Tibial nerve (tissue), 4 donors: ENCODE data around the gene FYB2. TPM values are rescaled to one million over a fixed set of nuclear protein-coding genes. Genes with fewer than 3 reads are reported as not detected.

Experiments used
- DNase-seq, 2 donors: peaks; one replicate each; pipeline ENCODE4 v3.0.0-alpha.2; 2019; ENCODE audit warnings: low spot score in 2 of 2
- H3K27ac ChIP-seq, 4 donors: fragments of 200-600 bp; sonication (generic) in 3 of 4; one replicate each; pipeline ENCODE4 v1.5.1; 2017 to 2019; ENCODE audit warnings: mild to moderate bottlenecking in 1 of 4
- H3K27me3 ChIP-seq, 2 donors: fragments of 200-600 bp; sonication (generic) in 1 of 2; one replicate each; pipeline versions ENCODE4 v1.5.1 to v1.6.0; 2017 to 2019
- H3K36me3 ChIP-seq, 3 donors: fragments of 200-600 bp; sonication (generic); one replicate each; pipeline ENCODE4 v1.5.1; 2018 to 2019
- H3K4me1 ChIP-seq, 4 donors: fragments of 200-600 bp; sonication (generic) in 3 of 4; one replicate each; pipeline ENCODE4 v1.5.1; 2017 to 2019
- H3K4me3 ChIP-seq, 4 donors: fragments of 200-600 bp; sonication (generic) in 3 of 4; one replicate each; pipeline ENCODE4 v1.5.1; 2017 to 2019; ENCODE audit warnings: mild to moderate bottlenecking in 1 of 4, moderate library complexity in 1 of 4
- H3K9me3 ChIP-seq, 4 donors: fragments of 200-600 bp; sonication (generic) in 3 of 4; one replicate each; pipeline ENCODE4 v1.5.1; 2017 to 2019
- EP300 ChIP-seq, 2 donors: sonication (generic); formaldehyde crosslinking; IDR thresholded peaks; one replicate each; pipeline ENCODE4 v1.6.1; 2017; ENCODE audit warnings: antibody characterized with exemption in 2 of 2, mild to moderate bottlenecking in 1 of 2
- POLR2A ChIP-seq, 2 donors: fragments of 450-650 bp; IDR thresholded peaks; one replicate each; pipeline ENCODE4 v1.6.1; 2017; ENCODE audit warnings: antibody characterized with exemption in 2 of 2, mild to moderate bottlenecking in 2 of 2, moderate library complexity in 2 of 2
- WGBS, 2 donors: methylation state at CpG; one replicate each; pipeline ENCODE4 v1.1.5; 2018; 5-methylcytosine and 5-hydroxymethylcytosine counted together
- total RNA-seq, 4 donors: library from RNA; depleted of rRNA; stranded (reverse); fragments of >200 nt; gene quantifications; one replicate each; pipeline ENCODE4 v1.1.0, GENCODE V29; 2016
- TF ChIP-seq, protein P1 (sequence below), 5 experiments: fragments of 200-600 bp in 3 of 5; fragments of 450-650 bp in 2 of 5; sonication (generic) in 3 of 5; IDR thresholded peaks; one replicate each; pipeline ENCODE4 v1.5.1; 2016 to 2019; ENCODE audit warnings: antibody characterized with exemption in 5 of 5, mild to moderate bottlenecking in 3 of 5, moderate library complexity in 2 of 5

FYB2 gene
- total RNA-seq, 4 donors from 2014 or later = not detected

DNA sequence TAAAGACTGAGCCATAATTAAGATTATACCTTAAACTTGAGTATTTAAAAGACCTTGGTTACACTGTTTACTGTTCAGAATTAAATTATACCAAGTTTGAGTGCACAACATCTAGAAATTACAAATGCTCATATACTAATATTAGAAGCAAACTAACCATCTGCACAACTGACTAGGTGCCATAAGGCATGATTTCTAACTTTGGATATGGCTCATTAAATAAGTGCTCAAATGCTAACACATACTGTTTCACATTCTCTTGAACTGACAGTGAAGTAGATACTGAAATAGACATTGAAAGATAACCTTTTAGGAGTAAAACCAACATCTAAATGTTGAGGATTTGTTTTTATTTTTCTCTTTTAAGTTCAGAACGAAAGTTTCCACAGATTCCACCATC is 100.0 kb downstream of the FYB2 start:
- no peaks in the 10 kb centered on the region for H3K36me3 ChIP-seq
- TF ChIP-seq EP300 (IDR thresholded peaks at IDR 0.05) = no peak
- TF ChIP-seq, protein P1, sequence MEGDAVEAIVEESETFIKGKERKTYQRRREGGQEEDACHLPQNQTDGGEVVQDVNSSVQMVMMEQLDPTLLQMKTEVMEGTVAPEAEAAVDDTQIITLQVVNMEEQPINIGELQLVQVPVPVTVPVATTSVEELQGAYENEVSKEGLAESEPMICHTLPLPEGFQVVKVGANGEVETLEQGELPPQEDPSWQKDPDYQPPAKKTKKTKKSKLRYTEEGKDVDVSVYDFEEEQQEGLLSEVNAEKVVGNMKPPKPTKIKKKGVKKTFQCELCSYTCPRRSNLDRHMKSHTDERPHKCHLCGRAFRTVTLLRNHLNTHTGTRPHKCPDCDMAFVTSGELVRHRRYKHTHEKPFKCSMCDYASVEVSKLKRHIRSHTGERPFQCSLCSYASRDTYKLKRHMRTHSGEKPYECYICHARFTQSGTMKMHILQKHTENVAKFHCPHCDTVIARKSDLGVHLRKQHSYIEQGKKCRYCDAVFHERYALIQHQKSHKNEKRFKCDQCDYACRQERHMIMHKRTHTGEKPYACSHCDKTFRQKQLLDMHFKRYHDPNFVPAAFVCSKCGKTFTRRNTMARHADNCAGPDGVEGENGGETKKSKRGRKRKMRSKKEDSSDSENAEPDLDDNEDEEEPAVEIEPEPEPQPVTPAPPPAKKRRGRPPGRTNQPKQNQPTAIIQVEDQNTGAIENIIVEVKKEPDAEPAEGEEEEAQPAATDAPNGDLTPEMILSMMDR (IDR thresholded peaks at IDR 0.05) = no peak
- no peak for TF ChIP-seq POLR2A (IDR thresholded peaks at IDR 0.05)

DNA sequence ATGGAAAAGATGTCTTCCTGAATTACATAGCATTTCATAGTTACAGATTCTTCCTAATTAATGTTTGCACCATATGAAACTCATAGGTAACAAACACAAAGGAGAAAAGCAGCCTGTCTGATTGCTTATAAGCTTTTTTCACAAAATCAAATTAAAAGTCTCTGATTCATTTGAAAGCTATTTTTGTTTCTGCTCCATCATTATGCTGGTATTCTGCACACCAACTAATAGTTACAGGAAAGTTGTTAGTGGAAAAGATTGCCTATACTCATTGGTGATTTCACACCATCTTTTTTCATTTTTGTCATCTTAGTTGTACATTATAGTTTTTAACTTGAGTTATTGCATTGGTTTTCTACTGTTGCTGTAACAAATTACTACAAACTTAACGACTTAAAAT is 104.0 kb downstream of the FYB2 start:
- no peaks in the 10 kb centered on the region for H3K36me3 ChIP-seq
- TF ChIP-seq POLR2A (IDR thresholded peaks at IDR 0.05) (no peak), EP300 (IDR thresholded peaks at IDR 0.05) (no peak)
- TF ChIP-seq, protein P1 (IDR thresholded peaks at IDR 0.05) = no peak
- no peak for DNase-seq
- no peaks in the 10 kb centered on the region for H3K4me1 ChIP-seq
- no peak overlapping the region for H3K27ac ChIP-seq
- H3K27me3 ChIP-seq = no peaks in the 10 kb centered on the region
- no peak overlapping the region for H3K4me3 ChIP-seq
- 68 to 76% methylated on average over 1 of the region's 1 CpG for WGBS, 2 donors
- no peaks in the 10 kb centered on the region for H3K9me3 ChIP-seq

More for the DNA sequence above, 100.0 kb downstream of the FYB2 start:
- no peaks in the 10 kb centered on the region for H3K4me1 ChIP-seq
- H3K27ac ChIP-seq = no peak overlapping the region
- H3K9me3 ChIP-seq = no peaks in the 10 kb centered on the region
- H3K4me3 ChIP-seq = no peak overlapping the region
- no peaks in the 10 kb centered on the region for H3K27me3 ChIP-seq
- no peak for DNase-seq
- 66 to 68% methylated on average over 1 of the region's 1 CpG for WGBS, 2 donors

DNA sequence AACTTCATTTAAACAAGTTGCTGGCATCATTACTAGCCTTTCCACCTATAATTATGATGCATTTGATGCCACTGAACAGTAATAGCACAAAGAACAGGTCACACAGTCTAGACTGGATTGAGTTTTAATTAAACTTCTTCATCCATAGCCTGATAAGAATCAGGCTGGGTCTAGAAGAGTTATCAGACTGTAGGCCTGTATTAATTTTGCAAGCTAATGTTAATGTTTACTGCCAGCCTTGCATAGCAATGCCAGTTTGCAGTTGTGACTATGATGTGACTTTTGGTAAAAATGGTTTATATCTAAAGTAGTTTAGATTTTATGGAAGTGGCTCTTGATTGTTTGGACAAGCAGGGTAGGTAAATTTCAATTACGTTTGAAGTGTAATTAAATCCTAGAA is 106.1 kb downstream of the FYB2 start:
- TF ChIP-seq EP300 (IDR thresholded peaks at IDR 0.05) = no peak
- TF ChIP-seq, protein P1 (IDR thresholded peaks at IDR 0.05) = no peak
- TF ChIP-seq POLR2A (IDR thresholded peaks at IDR 0.05) = no peak
- 90 to 92% methylated on average over 1 of the region's 1 CpG for WGBS, 2 donors
- no peaks in the 10 kb centered on the region for H3K9me3 ChIP-seq
- no peak for DNase-seq
- H3K36me3 ChIP-seq = no peaks in the 10 kb centered on the region
- H3K27ac ChIP-seq = no peak overlapping the region
- no peak overlapping the region for H3K4me3 ChIP-seq
- H3K27me3 ChIP-seq = no peaks in the 10 kb centered on the region
- H3K4me1 ChIP-seq = no peaks in the 10 kb centered on the region

DNA sequence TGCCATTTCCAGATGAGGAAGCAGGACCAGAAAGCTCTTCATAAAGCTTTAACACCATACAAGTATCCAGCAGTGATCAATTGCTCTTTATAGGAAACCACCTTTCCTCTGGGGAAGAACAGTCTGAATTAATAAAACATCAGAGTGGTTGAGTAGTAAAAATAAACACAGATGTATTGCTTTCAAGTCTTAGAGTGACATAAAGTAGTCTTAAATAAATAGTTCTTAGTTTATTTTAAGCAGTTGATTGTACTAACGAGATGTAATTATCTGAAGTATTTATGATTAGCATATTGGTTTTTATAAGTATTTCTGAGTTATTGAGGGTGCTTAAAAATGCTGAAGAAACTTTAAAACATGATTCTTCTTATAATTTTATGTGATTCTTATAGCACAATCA is 107.1 kb downstream of the FYB2 start:
- Histone ChIP-seq H3K36me3 (peaks cover 0 to 7% (median 0%) of the 10 kb centered on the region in 3 donors), H3K27ac (no peak overlapping the region), H3K27me3 (no peaks in the 10 kb centered on the region), H3K4me3 (no peak overlapping the region), H3K9me3 (no peaks in the 10 kb centered on the region), H3K4me1 (no peaks in the 10 kb centered on the region)
- WGBS, 2 donors = 86% methylated on average over 1 of the region's 1 CpG
- no peak for TF ChIP-seq EP300 (IDR thresholded peaks at IDR 0.05)
- TF ChIP-seq POLR2A (IDR thresholded peaks at IDR 0.05) = no peak
- TF ChIP-seq, protein P1 (IDR thresholded peaks at IDR 0.05) = no peak
- no peak for DNase-seq

DNA sequence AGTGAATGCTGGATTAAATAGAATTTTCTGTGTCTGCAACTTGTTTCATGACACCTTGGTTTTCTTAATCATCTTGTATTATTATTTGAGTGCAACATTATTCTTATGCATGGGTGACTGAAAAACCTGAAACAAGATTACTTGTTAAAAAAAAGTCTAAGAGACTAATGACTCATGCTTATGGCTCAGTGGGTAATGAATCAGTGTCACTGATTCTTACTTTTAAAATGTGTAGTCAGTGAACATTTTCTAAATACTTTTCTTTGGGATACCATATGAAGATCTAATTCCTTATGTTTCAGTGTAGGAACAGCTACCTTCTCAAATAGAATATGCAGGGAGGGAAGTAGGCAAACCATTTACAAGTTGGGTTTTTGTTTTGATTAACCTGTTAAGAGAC is 108.6 kb downstream of the FYB2 start:
- Histone ChIP-seq H3K27me3 (no peaks in the 10 kb centered on the region), H3K27ac (no peak overlapping the region), H3K9me3 (no peaks in the 10 kb centered on the region), H3K4me3 (no peak overlapping the region), H3K4me1 (no peaks in the 10 kb centered on the region), H3K36me3 (peaks cover 0 to 19% (median 0%) of the 10 kb centered on the region in 3 donors)
- TF ChIP-seq EP300 (IDR thresholded peaks at IDR 0.05) = no peak
- TF ChIP-seq, protein P1 (IDR thresholded peaks at IDR 0.05) = no peak
- no peak for TF ChIP-seq POLR2A (IDR thresholded peaks at IDR 0.05)
- DNase-seq = no peak
